ENCODE data around the gene GSTM4. TPM values are rescaled to one million over a fixed set of nuclear protein-coding genes. Genes with fewer than 3 reads are reported as not detected.
"Not testable (repeated sequence)": the region's sequence is repeated elsewhere in the genome, so short reads cannot be mapped to it uniquely, and the experiment has no call there.

The GSTM4 gene
- polyA plus RNA-seq, 4 donors, result 81.9 to 316 (median 206) TPM

- no peak for FAIRE-seq
- WGBS, 3 donors, result 42 to 67% (median 49%) methylated on average over 5 of the region's 5 CpGs
Measured at GRCh38 chr1:109671067-109671466, 15.2 kb downstream of the GSTM4 start.

DNA sequence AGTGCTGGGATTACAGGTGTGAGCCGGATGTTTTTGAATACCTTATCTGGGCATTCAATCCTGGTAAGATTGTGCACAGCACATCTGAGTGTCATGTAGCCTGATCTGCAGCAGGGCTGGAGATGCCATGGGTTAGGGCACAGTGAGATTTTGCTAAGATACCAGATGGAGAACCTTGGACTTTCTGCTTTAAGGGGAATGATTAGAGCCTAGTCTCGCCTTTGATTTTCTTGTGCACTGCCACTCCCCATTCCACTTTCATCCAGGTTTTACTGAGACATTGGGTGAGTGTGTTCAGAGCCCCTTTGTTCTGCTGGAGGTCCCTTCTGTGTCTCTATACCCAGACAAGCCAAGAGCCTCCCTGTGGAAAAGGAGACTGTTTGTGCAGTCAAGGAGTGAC, 18.0 kb downstream of the GSTM4 start:
- H3K4me3 ChIP-seq (ENCODE audit: low read depth in 1 of 3, low read length in 3 of 3); H3K27me3 ChIP-seq (ENCODE audit: control insufficient read depth in 3 of 3, insufficient read depth in 3 of 3, low read length in 3 of 3); H3K9me3 ChIP-seq (ENCODE audit: control insufficient read depth in 2 of 2, insufficient read depth in 1 of 2, low read depth in 1 of 2, low read length in 1 of 2); H3K27ac ChIP-seq (ENCODE audit: low read depth in 1 of 3, low read length in 2 of 3); FAIRE-seq; H3K4me1 ChIP-seq (ENCODE audit: control insufficient read depth in 3 of 3, insufficient read depth in 2 of 3, low read depth in 1 of 3, low read length in 2 of 3): not testable (repeated sequence)
- 15 to 55% (median 48%) methylated on average over 2 of the region's 2 CpGs for WGBS, 3 donors
- peaks cover 0 to 22% (median 0%) of the 10 kb centered on the region in 3 donors for H3K36me3 ChIP-seq (ENCODE audit: control insufficient read depth in 3 of 3, insufficient read depth in 2 of 3, low read depth in 1 of 3, low read length in 3 of 3)
- DNase-seq, result peak; percentile 37 to 75

More at GRCh38 chr1:109671067-109671466, 15.2 kb downstream of the GSTM4 start:
- peaks cover 0 to 12% (median 2%) of the 10 kb centered on the region in 3 donors for H3K4me1 ChIP-seq (ENCODE audit: control insufficient read depth in 3 of 3, insufficient read depth in 2 of 3, low read depth in 1 of 3, low read length in 2 of 3)
- H3K9me3 ChIP-seq (ENCODE audit: control insufficient read depth in 2 of 2, insufficient read depth in 1 of 2, low read depth in 1 of 2, low read length in 1 of 2), result no peaks in the 10 kb centered on the region
- H3K36me3 ChIP-seq (ENCODE audit: control insufficient read depth in 3 of 3, insufficient read depth in 2 of 3, low read depth in 1 of 3, low read length in 3 of 3), result peaks cover 0 to 22% (median 0%) of the 10 kb centered on the region in 3 donors
- H3K27ac ChIP-seq (ENCODE audit: low read depth in 1 of 3, low read length in 2 of 3), result no peak overlapping the region
- no peak overlapping the region for H3K4me3 ChIP-seq (ENCODE audit: low read depth in 1 of 3, low read length in 3 of 3)
- peak; percentile 15 to 47 for DNase-seq
- no peaks in the 10 kb centered on the region for H3K27me3 ChIP-seq (ENCODE audit: control insufficient read depth in 3 of 3, insufficient read depth in 3 of 3, low read length in 3 of 3)

DNA sequence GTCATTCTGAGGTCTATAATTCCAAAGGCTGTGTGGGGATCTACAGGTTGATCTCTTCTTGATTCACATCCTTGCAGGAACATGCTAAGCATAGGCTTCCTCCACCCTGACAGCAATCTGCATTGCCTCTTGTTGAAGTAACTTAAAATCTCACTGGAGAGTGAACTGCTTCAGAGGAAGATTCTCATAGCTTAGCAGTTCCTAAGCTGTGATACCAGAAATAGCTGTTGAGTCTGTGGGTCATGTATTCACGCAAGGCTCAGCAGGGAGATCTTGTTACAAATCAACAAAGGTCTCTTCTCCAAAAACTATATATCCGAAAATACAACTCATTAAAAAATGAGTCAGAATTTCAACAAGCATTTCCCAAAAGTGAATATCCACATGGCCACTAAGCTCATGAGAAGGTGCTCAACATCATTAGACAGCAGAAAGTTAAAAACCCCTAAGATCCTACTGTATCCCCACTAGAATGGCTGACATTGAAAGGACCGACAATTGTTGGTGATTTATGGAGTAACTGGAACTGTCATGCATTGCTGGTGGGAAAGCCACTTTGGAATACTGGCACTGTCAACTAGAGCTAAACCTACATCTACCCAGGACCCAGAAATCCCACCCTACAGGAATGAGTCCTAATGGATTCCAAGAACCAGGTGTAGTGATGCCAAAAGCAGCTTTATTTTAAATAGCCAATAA, 20.9 kb downstream of the GSTM4 start:
- not testable (repeated sequence) for H3K9me3 ChIP-seq (ENCODE audit: control insufficient read depth in 2 of 2, insufficient read depth in 1 of 2, low read depth in 1 of 2, low read length in 1 of 2); FAIRE-seq; H3K27ac ChIP-seq (ENCODE audit: low read depth in 1 of 3, low read length in 2 of 3); H3K4me3 ChIP-seq (ENCODE audit: low read depth in 1 of 3, low read length in 3 of 3); H3K4me1 ChIP-seq (ENCODE audit: control insufficient read depth in 3 of 3, insufficient read depth in 2 of 3, low read depth in 1 of 3, low read length in 2 of 3); H3K36me3 ChIP-seq (ENCODE audit: control insufficient read depth in 3 of 3, insufficient read depth in 2 of 3, low read depth in 1 of 3, low read length in 3 of 3); H3K27me3 ChIP-seq (ENCODE audit: control insufficient read depth in 3 of 3, insufficient read depth in 3 of 3, low read length in 3 of 3)
- 67 to 94% (median 92%) methylated on average over 3 of the region's 3 CpGs for WGBS, 3 donors
- DNase-seq, result peak in 1 of 2 donors; percentile 0

GRCh38 chr1:109677459-109677858, 21.6 kb downstream of the GSTM4 start:
- Histone ChIP-seq H3K36me3 (ENCODE audit: control insufficient read depth in 3 of 3, insufficient read depth in 2 of 3, low read depth in 1 of 3, low read length in 3 of 3) (peaks cover 0 to 3% (median 0%) of the 10 kb centered on the region in 3 donors), H3K9me3 (ENCODE audit: control insufficient read depth in 2 of 2, insufficient read depth in 1 of 2, low read depth in 1 of 2, low read length in 1 of 2) (no peaks in the 10 kb centered on the region), H3K4me1 (ENCODE audit: control insufficient read depth in 3 of 3, insufficient read depth in 2 of 3, low read depth in 1 of 3, low read length in 2 of 3) (peaks cover 0 to 7% (median 2%) of the 10 kb centered on the region in 3 donors), H3K4me3 (ENCODE audit: low read depth in 1 of 3, low read length in 3 of 3) (no peak overlapping the region), H3K27me3 (ENCODE audit: control insufficient read depth in 3 of 3, insufficient read depth in 3 of 3, low read length in 3 of 3) (no peaks in the 10 kb centered on the region), H3K27ac (ENCODE audit: low read depth in 1 of 3, low read length in 2 of 3) (no peak overlapping the region)
- FAIRE-seq (no peak), DNase-seq (peak in 1 of 2 donors; percentile 2)
- WGBS, 3 donors, result 63 to 67% (median 67%) methylated on average over 3 of the region's 3 CpGs

GRCh38 chr1:109678637-109679036, 22.7 kb downstream of the GSTM4 start:
- H3K27me3 ChIP-seq (ENCODE audit: control insufficient read depth in 3 of 3, insufficient read depth in 3 of 3, low read length in 3 of 3); H3K4me1 ChIP-seq (ENCODE audit: control insufficient read depth in 3 of 3, insufficient read depth in 2 of 3, low read depth in 1 of 3, low read length in 2 of 3); H3K36me3 ChIP-seq (ENCODE audit: control insufficient read depth in 3 of 3, insufficient read depth in 2 of 3, low read depth in 1 of 3, low read length in 3 of 3); H3K4me3 ChIP-seq (ENCODE audit: low read depth in 1 of 3, low read length in 3 of 3); H3K27ac ChIP-seq (ENCODE audit: low read depth in 1 of 3, low read length in 2 of 3); H3K9me3 ChIP-seq (ENCODE audit: control insufficient read depth in 2 of 2, insufficient read depth in 1 of 2, low read depth in 1 of 2, low read length in 1 of 2); FAIRE-seq: not testable (repeated sequence)
- WGBS, 3 donors, result 80 to 92% (median 86%) methylated on average over 2 of the region's 2 CpGs
- DNase-seq, result peak in 1 of 2 donors; percentile 0

DNA sequence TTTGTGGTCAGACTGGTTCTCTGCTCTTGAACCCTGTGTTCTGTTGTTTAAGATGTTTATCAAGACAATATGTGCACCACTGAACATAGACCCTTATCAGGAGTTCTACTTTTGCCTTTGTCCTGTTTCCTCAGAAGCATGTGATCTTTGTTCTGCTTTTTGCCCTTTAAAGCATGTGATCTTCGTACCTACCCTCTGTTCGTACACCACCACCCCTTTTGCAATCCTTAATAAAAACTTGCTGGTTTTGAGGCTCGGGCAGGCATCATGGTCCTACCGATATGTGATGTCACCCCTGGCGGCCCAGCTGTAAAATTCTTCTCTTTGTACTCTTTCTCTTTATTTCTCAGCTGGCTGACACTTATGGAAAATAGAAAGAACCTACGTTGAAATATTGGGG, 28.9 kb downstream of the GSTM4 start:
- FAIRE-seq; H3K27me3 ChIP-seq (ENCODE audit: control insufficient read depth in 3 of 3, insufficient read depth in 3 of 3, low read length in 3 of 3); H3K36me3 ChIP-seq (ENCODE audit: control insufficient read depth in 3 of 3, insufficient read depth in 2 of 3, low read depth in 1 of 3, low read length in 3 of 3); H3K27ac ChIP-seq (ENCODE audit: low read depth in 1 of 3, low read length in 2 of 3); H3K4me1 ChIP-seq (ENCODE audit: control insufficient read depth in 3 of 3, insufficient read depth in 2 of 3, low read depth in 1 of 3, low read length in 2 of 3); H3K9me3 ChIP-seq (ENCODE audit: control insufficient read depth in 2 of 2, insufficient read depth in 1 of 2, low read depth in 1 of 2, low read length in 1 of 2); H3K4me3 ChIP-seq (ENCODE audit: low read depth in 1 of 3, low read length in 3 of 3): not testable (repeated sequence)
- peak in 1 of 2 donors; percentile 22 for DNase-seq
- 66 to 67% methylated on average over 6 of the region's 6 CpGs; no CpG with 5 or more reads in 1 of the 3 donors for WGBS, 3 donors

DNA sequence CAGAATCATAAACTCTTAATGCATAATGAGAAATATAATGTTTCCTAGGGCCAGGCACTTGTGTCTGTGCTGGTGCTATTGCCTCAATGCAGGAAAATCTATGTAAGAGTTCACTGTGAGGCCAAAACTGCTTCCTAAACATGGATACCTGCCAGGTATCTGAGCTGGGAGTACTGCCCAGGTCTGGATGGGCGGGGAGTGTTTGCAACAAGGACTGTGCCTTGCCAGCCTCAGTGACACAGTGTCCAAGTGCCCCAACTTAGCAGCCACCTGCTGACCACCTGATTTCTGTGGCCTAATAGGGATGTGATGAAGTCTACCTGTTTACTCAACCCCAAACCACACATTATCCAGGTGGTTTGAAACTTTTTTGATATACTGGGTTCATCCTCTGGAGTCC, 29.5 kb downstream of the GSTM4 start:
- not testable (repeated sequence) for H3K36me3 ChIP-seq (ENCODE audit: control insufficient read depth in 3 of 3, insufficient read depth in 2 of 3, low read depth in 1 of 3, low read length in 3 of 3); H3K27ac ChIP-seq (ENCODE audit: low read depth in 1 of 3, low read length in 2 of 3); H3K9me3 ChIP-seq (ENCODE audit: control insufficient read depth in 2 of 2, insufficient read depth in 1 of 2, low read depth in 1 of 2, low read length in 1 of 2); H3K4me1 ChIP-seq (ENCODE audit: control insufficient read depth in 3 of 3, insufficient read depth in 2 of 3, low read depth in 1 of 3, low read length in 2 of 3); FAIRE-seq; H3K4me3 ChIP-seq (ENCODE audit: low read depth in 1 of 3, low read length in 3 of 3); H3K27me3 ChIP-seq (ENCODE audit: control insufficient read depth in 3 of 3, insufficient read depth in 3 of 3, low read length in 3 of 3)
- peak in 1 of 2 donors; percentile 61 for DNase-seq
- 40 to 50% methylated on average over 1 of the region's 1 CpG; no CpG with 5 or more reads in 1 of the 3 donors for WGBS, 3 donors

DNA sequence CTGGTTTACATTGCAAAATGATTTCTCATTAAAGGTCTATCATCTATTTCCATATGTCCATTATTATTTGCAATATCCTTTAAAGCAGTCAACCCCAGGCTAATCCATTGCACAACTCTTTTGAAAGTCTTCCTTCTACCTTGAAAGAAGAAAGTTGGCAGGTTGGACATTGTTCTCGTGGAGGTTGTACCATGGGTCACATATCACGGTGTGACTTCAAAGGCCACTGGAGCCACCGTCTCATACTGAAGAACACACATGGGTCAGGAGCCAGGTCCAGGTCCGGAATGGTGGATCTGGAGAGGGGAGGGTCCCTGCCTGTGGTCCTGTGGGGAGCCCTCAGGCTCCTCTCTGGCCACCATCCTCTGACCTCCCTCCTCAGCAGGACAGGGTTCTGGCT, 30.0 kb downstream of the GSTM4 start:
- DNase-seq, result peak in 1 of 2 donors; percentile 56
- not testable (repeated sequence) for H3K27me3 ChIP-seq (ENCODE audit: control insufficient read depth in 3 of 3, insufficient read depth in 3 of 3, low read length in 3 of 3); H3K36me3 ChIP-seq (ENCODE audit: control insufficient read depth in 3 of 3, insufficient read depth in 2 of 3, low read depth in 1 of 3, low read length in 3 of 3); H3K4me1 ChIP-seq (ENCODE audit: control insufficient read depth in 3 of 3, insufficient read depth in 2 of 3, low read depth in 1 of 3, low read length in 2 of 3); H3K4me3 ChIP-seq (ENCODE audit: low read depth in 1 of 3, low read length in 3 of 3); H3K9me3 ChIP-seq (ENCODE audit: control insufficient read depth in 2 of 2, insufficient read depth in 1 of 2, low read depth in 1 of 2, low read length in 1 of 2); FAIRE-seq
- 28 to 30% methylated on average over 4 of the region's 4 CpGs; no CpG with 5 or more reads in 1 of the 3 donors for WGBS, 3 donors
- peak overlapping the region in 1 of 3 donors; percentile 55 for H3K27ac ChIP-seq (ENCODE audit: low read depth in 1 of 3, low read length in 2 of 3)

DNA sequence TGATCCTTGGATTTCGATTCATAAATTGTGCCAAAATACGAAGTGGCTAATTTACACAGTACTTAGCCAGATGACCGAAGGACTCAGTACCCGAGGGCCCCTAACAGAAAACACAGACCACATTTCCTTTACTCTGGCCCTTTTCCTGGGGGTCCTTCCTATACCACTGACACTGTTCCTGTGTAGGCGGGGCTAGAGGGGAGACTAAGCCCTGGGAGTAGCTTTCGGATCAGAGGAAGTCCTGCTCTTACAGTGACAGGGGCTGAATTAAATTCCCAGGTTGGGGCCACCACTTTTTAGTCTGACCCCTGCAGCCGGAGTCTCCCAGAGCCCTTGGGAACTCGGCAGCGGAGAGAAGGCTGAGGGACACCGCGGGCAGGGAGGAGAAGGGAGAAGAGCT, 31.2 kb downstream of the GSTM4 start:
- H3K27ac ChIP-seq (ENCODE audit: low read depth in 1 of 3, low read length in 2 of 3), result peak overlapping the region in 1 of 3 donors; percentile 2
- H3K36me3 ChIP-seq (ENCODE audit: control insufficient read depth in 3 of 3, insufficient read depth in 2 of 3, low read depth in 1 of 3, low read length in 3 of 3); H3K4me1 ChIP-seq (ENCODE audit: control insufficient read depth in 3 of 3, insufficient read depth in 2 of 3, low read depth in 1 of 3, low read length in 2 of 3); FAIRE-seq; H3K27me3 ChIP-seq (ENCODE audit: control insufficient read depth in 3 of 3, insufficient read depth in 3 of 3, low read length in 3 of 3); DNase-seq; H3K9me3 ChIP-seq (ENCODE audit: control insufficient read depth in 2 of 2, insufficient read depth in 1 of 2, low read depth in 1 of 2, low read length in 1 of 2): not testable (repeated sequence)
- WGBS, 3 donors, result 33 to 46% (median 38%) methylated on average over 2 to 10 of the region's 11 CpGs
- H3K4me3 ChIP-seq (ENCODE audit: low read depth in 1 of 3, low read length in 3 of 3), result peak overlapping the region in 1 of 3 donors; percentile 64
